B cell (primary cell): ENCODE results near the gene KCNJ12. TPM values are rescaled to one million over a fixed set of nuclear protein-coding genes. Genes with fewer than 3 reads are reported as not detected.
"Not testable (repeated sequence)": the region's sequence is repeated elsewhere in the genome, so short reads cannot be mapped to it uniquely, and the experiment has no call there.

Experiments used
- ATAC-seq: fragments of 200-7000 bp; cut with Tn5 transposase; one replicate; pipeline ENCODE4 v1.10.0; 2021; ENCODE audit warnings: low read depth, mild to moderate bottlenecking, moderate number of reproducible peaks, moderate library complexity
- CTCF ChIA-PET: fragments of 350-600 bp; sonication (Branson Sonifier 250); formaldehyde crosslinking; loops from one replicate; lab custom pipeline; 2021; ENCODE audit warnings: antibody characterized with exemption, inconsistent platforms; lab: Charles Lee
- POLR2A ChIA-PET: fragments of 350-600 bp; sonication (Branson Sonifier 250); formaldehyde crosslinking; loops from one replicate; lab custom pipeline; 2021; ENCODE audit warnings: antibody characterized with exemption; lab: Charles Lee
- DNase-seq: peaks from one replicate; pipeline ENCODE4 v3.0.0; 2013
- H2AFZ ChIP-seq: 2 replicates; pipeline ENCODE4 v1.6.1; 2012; ENCODE audit warnings: mild to moderate bottlenecking, low read depth, low read length; ENCODE audit not compliant: insufficient read depth, poor library complexity, severe bottlenecking
- H3K27ac ChIP-seq, 2 donors: 1 replicate in 1 of 2; 2 replicates in 1 of 2; pipeline ENCODE4 v1.5.1; 2012 to 2013; ENCODE audit warnings: low read length in 2 of 2, mild to moderate bottlenecking in 2 of 2, moderate library complexity in 1 of 2
- H3K27me3 ChIP-seq, 4 experiments: fragments of 200-600 bp in 1 of 4; sonication (generic) in 1 of 4; replicated peaks in 1 of 4; 1 replicate in 2 of 4; 2 replicates in 2 of 4; pipeline versions ENCODE4 v1.6.1 to v1.7.0; 2013 to 2016; ENCODE audit warnings: low read length in 3 of 4, mild to moderate bottlenecking in 2 of 4, mixed read lengths in 1 of 4, moderate library complexity in 1 of 4; ENCODE audit not compliant: insufficient read depth in 4 of 4, control insufficient read depth in 3 of 4; ENCODE audit errors: control extremely low read depth in 1 of 4
- H3K36me3 ChIP-seq, 2 experiments: replicated peaks in 1 of 2; 1 replicate in 1 of 2; 2 replicates in 1 of 2; pipeline versions ENCODE4 v1.6.1 to v1.7.1; 2013; ENCODE audit warnings: low read length in 1 of 2; ENCODE audit not compliant: insufficient read depth in 2 of 2, control insufficient read depth in 1 of 2; ENCODE audit errors: control extremely low read depth in 1 of 2, extremely low read depth in 1 of 2
- H3K4me1 ChIP-seq, 2 donors: fragments of 200-600 bp in 1 of 2; sonication (generic) in 1 of 2; 1 replicate in 1 of 2; 2 replicates in 1 of 2; pipeline versions ENCODE4 v1.5.1 to v1.6.1; 2013 to 2017; ENCODE audit warnings: low read length in 2 of 2; ENCODE audit not compliant: control insufficient read depth in 2 of 2, insufficient read depth in 2 of 2
- H3K4me2 ChIP-seq: replicated peaks from 2 replicates; pipeline ENCODE3; 2012; ENCODE audit warnings: mild to moderate bottlenecking, low read depth, low read length; ENCODE audit not compliant: poor library complexity, severe bottlenecking
- H3K4me3 ChIP-seq, 5 experiments: fragments of 200-600 bp in 1 of 5; sonication (generic) in 1 of 5; 1 replicate in 3 of 5; 2 replicates in 2 of 5; pipeline versions ENCODE4 v1.5.1 to v1.7.0; 2011 to 2016; ENCODE audit warnings: low read length in 4 of 5, mild to moderate bottlenecking in 4 of 5, low read depth in 2 of 5, control low read depth in 1 of 5, moderate library complexity in 1 of 5; ENCODE audit not compliant: insufficient read depth in 1 of 5; ENCODE audit errors: control extremely low read depth in 1 of 5, extremely low read depth in 1 of 5
- H3K79me2 ChIP-seq: fragments of 200-600 bp; sonication (generic); one replicate; pipeline ENCODE4 v1.6.0; 2016; ENCODE audit warnings: low read length; ENCODE audit not compliant: control insufficient read depth, insufficient read depth
- H3K9ac ChIP-seq: fragments of 200-600 bp; sonication (generic); 2 replicates; pipeline ENCODE4 v1.6.1; 2017; ENCODE audit warnings: mild to moderate bottlenecking, low read length, moderate library complexity
- H3K9me3 ChIP-seq, 3 donors: one replicate each; pipeline versions ENCODE4 v1.6.1 to v1.7.1; 2013; ENCODE audit warnings: low read length in 2 of 3; ENCODE audit not compliant: control insufficient read depth in 2 of 3, insufficient read depth in 1 of 3; ENCODE audit errors: control extremely low read depth in 1 of 3
- H4K20me1 ChIP-seq: 2 replicates; pipeline ENCODE4 v1.6.0; 2012; ENCODE audit warnings: mild to moderate bottlenecking, low read length; ENCODE audit not compliant: insufficient read depth, control insufficient read depth, poor library complexity, severe bottlenecking
- H3K27ac Mint-ChIP-seq: one replicate; pipeline ENCODE4 v1.8.0; 2021; ENCODE audit warnings: mixed read lengths
- H3K27me3 Mint-ChIP-seq: one replicate; pipeline ENCODE4 v1.8.0; 2021; ENCODE audit warnings: mixed read lengths
- H3K4me1 Mint-ChIP-seq: one replicate; pipeline ENCODE4 v1.8.0; 2021; ENCODE audit warnings: mixed read lengths
- H3K4me3 Mint-ChIP-seq: one replicate; pipeline ENCODE4 v1.8.0; 2021; ENCODE audit warnings: mixed read lengths
- H3K9me3 Mint-ChIP-seq: one replicate; pipeline ENCODE4 v1.8.0; 2022; ENCODE audit warnings: mixed read lengths; ENCODE audit not compliant: insufficient read depth
- EZH2 ChIP-seq: IDR thresholded peaks from 2 replicates; pipeline ENCODE4 v1.6.1; 2012; ENCODE audit warnings: borderline replicate concordance, low read depth, mild to moderate bottlenecking, moderate library complexity, low read length; ENCODE audit not compliant: insufficient read depth, poor library complexity, severe bottlenecking
- WGBS: methylation state at CpG from one replicate; pipeline ENCODE4 v1.1.5; 2013; ENCODE audit warnings: missing lambda C conversion rate; ENCODE audit not compliant: insufficient coverage; 5-methylcytosine and 5-hydroxymethylcytosine counted together
- intact Hi-C: fragments of 100-400 bp; cut with micrococcal nuclease; formaldehyde crosslinking; loops from one replicate; pipeline ENCODE4 v1.10.0; 2022
- polyA plus RNA-seq: library from polyadenylated mRNA; depleted of rRNA; stranded (reverse); fragments of >200 nt; gene quantifications from 2 replicates; pipeline ENCODE4 v1.2.3, GENCODE V29; 2012
- total RNA-seq, 2 donors: library from RNA; stranded (reverse); fragments of 120-200 nt in 1 of 2; gene quantifications; 1 replicate in 1 of 2; 2 replicates in 1 of 2; pipeline versions ENCODE4 v1.2.3 to v1.2.4, GENCODE V29; 2013 to 2022
- TF ChIP-seq, protein P1 (sequence below): fragments of 200-600 bp; IDR thresholded peaks from one replicate; pipeline ENCODE4 v1.8.0; 2022; ENCODE audit warnings: antibody characterized with exemption, mild to moderate bottlenecking

The KCNJ12 gene
- total and polyA plus RNA-seq, 2 donors (not counting 1 experiment from before 2014, with no cell fraction given) = not detected

GRCh38 chr17:21455761-21456160 is 79.6 kb downstream of the KCNJ12 start:
- Histone ChIP-seq H3K36me3 (no peaks in the 10 kb centered on the region), H2AFZ (no peak overlapping the region), H3K9me3 (peaks cover 0 to 10% (median 0%) of the 10 kb centered on the region in 3 donors), H3K79me2 (no peaks in the 10 kb centered on the region), H3K9ac (no peak overlapping the region), H3K4me1 (peaks cover 0 to 11% of the 10 kb centered on the region in 2 donors), H3K27ac (no peak overlapping the region), H3K4me3 (no peak overlapping the region), H4K20me1 (no peaks in the 10 kb centered on the region), H3K4me2 (no peak overlapping the region), H3K27me3 (peaks cover 0 to 19% (median 1%) of the 10 kb centered on the region in 4 experiments)
- 77% methylated on average over 6 of the region's 6 CpGs for WGBS
- TF ChIP-seq EZH2 = no peak
- TF ChIP-seq, protein P1, sequence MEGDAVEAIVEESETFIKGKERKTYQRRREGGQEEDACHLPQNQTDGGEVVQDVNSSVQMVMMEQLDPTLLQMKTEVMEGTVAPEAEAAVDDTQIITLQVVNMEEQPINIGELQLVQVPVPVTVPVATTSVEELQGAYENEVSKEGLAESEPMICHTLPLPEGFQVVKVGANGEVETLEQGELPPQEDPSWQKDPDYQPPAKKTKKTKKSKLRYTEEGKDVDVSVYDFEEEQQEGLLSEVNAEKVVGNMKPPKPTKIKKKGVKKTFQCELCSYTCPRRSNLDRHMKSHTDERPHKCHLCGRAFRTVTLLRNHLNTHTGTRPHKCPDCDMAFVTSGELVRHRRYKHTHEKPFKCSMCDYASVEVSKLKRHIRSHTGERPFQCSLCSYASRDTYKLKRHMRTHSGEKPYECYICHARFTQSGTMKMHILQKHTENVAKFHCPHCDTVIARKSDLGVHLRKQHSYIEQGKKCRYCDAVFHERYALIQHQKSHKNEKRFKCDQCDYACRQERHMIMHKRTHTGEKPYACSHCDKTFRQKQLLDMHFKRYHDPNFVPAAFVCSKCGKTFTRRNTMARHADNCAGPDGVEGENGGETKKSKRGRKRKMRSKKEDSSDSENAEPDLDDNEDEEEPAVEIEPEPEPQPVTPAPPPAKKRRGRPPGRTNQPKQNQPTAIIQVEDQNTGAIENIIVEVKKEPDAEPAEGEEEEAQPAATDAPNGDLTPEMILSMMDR = no peak
- POLR2A ChIA-PET = interaction anchor here (0.6 kb wide), 1 partner anchor 415 kb away, joined by 5 read pairs; no protein-coding TSS in a partner anchor
- no peak overlapping the region for H3K4me3 Mint-ChIP-seq
- ATAC-seq (no peak), DNase-seq (no peak)
- no peak overlapping the region for H3K27ac Mint-ChIP-seq
- H3K4me1 Mint-ChIP-seq = peaks cover 11% of the 10 kb centered on the region
- CTCF ChIA-PET = interaction anchor here (1.4 to 1.8 kb wide), 2 partner anchors 55 to 176 kb away, joined by 3 to 6 read pairs; no protein-coding TSS in a partner anchor
- intact Hi-C loops = loop anchor here (2.0 kb wide), 1 partner anchor 171 kb away; the partner anchor contains the start of gene MAP2K3
- H3K27me3 Mint-ChIP-seq = peaks cover 42% of the 10 kb centered on the region
- H3K9me3 Mint-ChIP-seq = no peaks in the 10 kb centered on the region

- POLR2A ChIA-PET, ATAC-seq, H3K27ac Mint-ChIP-seq, H3K4me2 ChIP-seq, H3K79me2 ChIP-seq, H3K9me3 Mint-ChIP-seq, H3K4me3 ChIP-seq, H3K36me3 ChIP-seq, H3K27ac ChIP-seq, H3K4me3 Mint-ChIP-seq, DNase-seq, H3K9ac ChIP-seq, H2AFZ ChIP-seq, H3K9me3 ChIP-seq, H4K20me1 ChIP-seq: not testable (repeated sequence)
- Mint-ChIP-seq H3K27me3 (peaks cover 41% of the 10 kb centered on the region), H3K4me1 (peaks cover 11% of the 10 kb centered on the region)
- intact Hi-C loops = loop anchor here (2.0 kb wide), 1 partner anchor 172 kb away; the partner anchor contains the start of gene MAP2K3
- Histone ChIP-seq H3K4me1 (peaks cover 0 to 11% of the 10 kb centered on the region in 2 donors), H3K27me3 (peaks cover 0 to 17% (median 1%) of the 10 kb centered on the region in 4 experiments)
- WGBS = 40% methylated on average over 1 of the region's 5 CpGs
- CTCF ChIA-PET = interaction anchor here (1.2 to 2.0 kb wide), 4 partner anchors 54 to 177 kb away, joined by 3 to 21 read pairs (median 4); no protein-coding TSS in a partner anchor
Observed at GRCh38 chr17:21456449-21456848, 80.3 kb downstream of the KCNJ12 start.
